Loucy (cell line): ENCODE measurements around the gene PDPR.
"Not testable (repeated sequence)": the region's sequence is repeated elsewhere in the genome, so short reads cannot be mapped to it uniquely, and the experiment has no call there.

Experiments
- EZH2phosphoT487 ChIP-seq: fragments of 200-600 bp; IDR thresholded peaks from 2 replicates; pipeline ENCODE4 v1.6.1; 2018; ENCODE audit warnings: antibody characterized with exemption, mild to moderate bottlenecking, moderate library complexity, borderline replicate concordance
- TF ChIP-seq, protein P1 (sequence below): fragments of 200-600 bp; sonication (generic); conservative IDR thresholded peaks from 2 replicates; pipeline ENCODE4 v1.5.1; 2014; ENCODE audit warnings: mild to moderate bottlenecking, antibody characterized with exemption, low read length

DNA sequence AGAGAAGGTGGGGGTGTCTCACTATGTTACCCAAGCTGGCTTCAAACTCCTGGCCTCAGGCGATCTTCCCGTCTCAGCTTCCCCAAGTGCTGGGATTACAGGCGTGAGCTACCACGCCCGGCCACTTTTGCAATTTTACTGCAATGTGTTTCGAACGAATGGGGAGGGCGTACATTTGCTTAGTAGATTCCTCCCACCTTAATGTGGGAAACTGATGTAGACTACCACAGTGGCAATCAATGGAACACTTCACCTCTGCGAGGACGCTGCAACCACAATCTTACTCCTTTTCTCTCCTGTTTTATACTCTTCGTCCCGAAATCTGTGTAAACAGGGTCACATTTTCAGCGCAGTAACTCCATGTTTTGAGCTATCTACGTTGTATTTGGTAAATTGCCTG lies 47.4 kb upstream of the PDPR start:
- TF ChIP-seq, protein P1, sequence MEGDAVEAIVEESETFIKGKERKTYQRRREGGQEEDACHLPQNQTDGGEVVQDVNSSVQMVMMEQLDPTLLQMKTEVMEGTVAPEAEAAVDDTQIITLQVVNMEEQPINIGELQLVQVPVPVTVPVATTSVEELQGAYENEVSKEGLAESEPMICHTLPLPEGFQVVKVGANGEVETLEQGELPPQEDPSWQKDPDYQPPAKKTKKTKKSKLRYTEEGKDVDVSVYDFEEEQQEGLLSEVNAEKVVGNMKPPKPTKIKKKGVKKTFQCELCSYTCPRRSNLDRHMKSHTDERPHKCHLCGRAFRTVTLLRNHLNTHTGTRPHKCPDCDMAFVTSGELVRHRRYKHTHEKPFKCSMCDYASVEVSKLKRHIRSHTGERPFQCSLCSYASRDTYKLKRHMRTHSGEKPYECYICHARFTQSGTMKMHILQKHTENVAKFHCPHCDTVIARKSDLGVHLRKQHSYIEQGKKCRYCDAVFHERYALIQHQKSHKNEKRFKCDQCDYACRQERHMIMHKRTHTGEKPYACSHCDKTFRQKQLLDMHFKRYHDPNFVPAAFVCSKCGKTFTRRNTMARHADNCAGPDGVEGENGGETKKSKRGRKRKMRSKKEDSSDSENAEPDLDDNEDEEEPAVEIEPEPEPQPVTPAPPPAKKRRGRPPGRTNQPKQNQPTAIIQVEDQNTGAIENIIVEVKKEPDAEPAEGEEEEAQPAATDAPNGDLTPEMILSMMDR = not testable (repeated sequence)
- not testable (repeated sequence) for TF ChIP-seq EZH2phosphoT487
